Muscle of leg (tissue), 11 donors: ENCODE results near the gene MUSK. TPM values are rescaled to one million over a fixed set of nuclear protein-coding genes. Genes with fewer than 3 reads are reported as not detected.

Experiments
- DNase-seq: peaks from one replicate; pipeline ENCODE4 v3.0.0; 2013
- H3K27ac ChIP-seq: one replicate; pipeline ENCODE4 v1.5.1; 2013; ENCODE audit warnings: mild to moderate bottlenecking, low read length, control low read depth
- H3K27me3 ChIP-seq: one replicate; pipeline ENCODE4 v1.6.1; 2013; ENCODE audit warnings: low read length; ENCODE audit not compliant: control insufficient read depth, insufficient read depth
- H3K36me3 ChIP-seq: one replicate; pipeline ENCODE4 v1.6.1; 2013; ENCODE audit warnings: low read length; ENCODE audit not compliant: control insufficient read depth, insufficient read depth
- H3K4me1 ChIP-seq: one replicate; pipeline ENCODE4 v1.6.1; 2013; ENCODE audit warnings: low read length; ENCODE audit not compliant: control insufficient read depth, insufficient read depth
- H3K4me3 ChIP-seq: one replicate; pipeline ENCODE4 v1.5.1; 2013; ENCODE audit warnings: low read length, control low read depth
- H3K9me3 ChIP-seq: replicated peaks from 2 replicates; pipeline ENCODE4 v1.6.1; 2013; ENCODE audit warnings: low read depth, low read length; ENCODE audit not compliant: control insufficient read depth
- WGBS: methylation state at CpG from one replicate; pipeline ENCODE4 v1.1.5; 2013; ENCODE audit warnings: missing lambda C conversion rate; ENCODE audit not compliant: insufficient coverage; 5-methylcytosine and 5-hydroxymethylcytosine counted together
- polyA plus RNA-seq, 8 donors: library from polyadenylated mRNA; unstranded; fragments of 120-200 nt; gene quantifications; one replicate each; pipeline versions ENCODE4 v1.2.1 to v1.2.3, GENCODE V29; 2013; ENCODE audit warnings: inconsistent platforms in 1 of 8, low replicate concordance in 1 of 8; ENCODE audit not compliant: insufficient read length in 8 of 8, insufficient read depth in 1 of 8
- total RNA-seq: library from RNA; stranded (reverse); fragments of 120-200 nt; gene quantifications from one replicate; pipeline ENCODE4 v1.2.4, GENCODE V29; 2013

Gene MUSK
- total and polyA plus RNA-seq, 9 donors = 9.3 to 16.6 (median 13.0) TPM

GRCh38 chr9:110846215-110846614 is 177.6 kb downstream of the MUSK start:
- Histone ChIP-seq H3K36me3 (no peaks in the 10 kb centered on the region), H3K9me3 (no peaks in the 10 kb centered on the region), H3K4me1 (peaks cover 2% of the 10 kb centered on the region), H3K27ac (no peak overlapping the region), H3K4me3 (no peak overlapping the region), H3K27me3 (no peaks in the 10 kb centered on the region)
- WGBS = no CpG with 5 or more reads among the region's 2 CpGs
- no peak for DNase-seq

GRCh38 chr9:110847671-110848070 is 179.1 kb downstream of the MUSK start:
- no peaks in the 10 kb centered on the region for H3K36me3 ChIP-seq
- no peak overlapping the region for H3K27ac ChIP-seq
- WGBS = no CpG with 5 or more reads among the region's 3 CpGs
- H3K4me1 ChIP-seq = peaks cover 2% of the 10 kb centered on the region
- H3K9me3 ChIP-seq = no peaks in the 10 kb centered on the region
- no peak overlapping the region for H3K4me3 ChIP-seq
- no peaks in the 10 kb centered on the region for H3K27me3 ChIP-seq
- DNase-seq = peak; percentile 65

DNA sequence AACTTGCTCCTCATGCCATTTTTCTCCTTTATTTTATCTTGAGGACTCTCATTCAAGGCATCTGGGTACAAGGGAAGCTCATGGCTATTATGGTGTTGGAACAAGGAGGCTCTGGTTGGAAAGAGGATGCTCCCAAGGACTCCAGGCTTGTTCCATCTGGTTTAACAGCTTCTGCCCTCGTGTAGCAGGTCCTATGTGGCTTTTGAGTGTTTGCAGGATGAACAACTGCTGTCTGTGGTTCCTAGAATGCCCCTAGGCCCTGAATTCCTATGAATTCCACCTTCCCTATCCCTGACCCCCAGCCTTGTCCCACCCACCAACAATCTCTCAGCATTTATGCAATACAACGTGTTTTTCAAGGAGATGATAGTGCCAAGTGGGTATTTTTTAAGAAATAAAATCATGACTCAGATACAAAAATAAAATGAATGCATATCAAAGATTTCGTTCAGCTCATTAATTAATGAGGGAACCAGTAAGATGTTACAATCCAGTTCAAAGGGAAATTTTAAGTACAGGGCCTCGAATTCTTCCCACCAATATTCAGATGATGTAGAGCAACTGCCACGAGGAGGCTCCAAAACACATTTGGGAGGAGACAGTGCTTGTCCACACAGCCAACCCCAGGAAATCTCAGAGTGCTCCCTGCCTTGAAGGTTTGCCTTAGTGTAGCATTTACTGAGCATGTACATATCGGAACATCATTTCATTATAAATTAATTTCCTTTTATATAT is 182.0 kb downstream of the MUSK start:
- Histone ChIP-seq H3K27me3 (no peaks in the 10 kb centered on the region), H3K36me3 (no peaks in the 10 kb centered on the region), H3K9me3 (peaks cover 12% of the 10 kb centered on the region), H3K27ac (no peak overlapping the region), H3K4me3 (no peak overlapping the region), H3K4me1 (no peaks in the 10 kb centered on the region)
- no peak for DNase-seq
- WGBS = 90% methylated on average over 2 of the region's 6 CpGs

Other genes starting within 250 kb of the MUSK start
- gene SVEP1, start 89.0 kb upstream of the MUSK start, total RNA-seq = 28.5 TPM
- 10 to 100 TPM; 13.7 to 35.3 (median 22.6) TPM for gene SVEP1, start 89.0 kb upstream of the MUSK start, polyA plus RNA-seq